22Rv1 (cell line): ENCODE data around the gene TECPR2.

Experiments used
- CTCF ChIP-seq: fragments of 450-650 bp; IDR thresholded peaks from 2 replicates; pipeline ENCODE4 v1.5.1; 2017; ENCODE audit warnings: mild to moderate bottlenecking
- ZFX ChIP-seq: fragments of 450-650 bp; IDR thresholded peaks from 2 replicates; pipeline ENCODE4 v1.6.1; 2017; ENCODE audit warnings: antibody characterized with exemption, borderline replicate concordance

- TF ChIP-seq CTCF (no peak), ZFX (no peak)
Measured at GRCh38 chr14:102452302-102452701, 89.6 kb downstream of the TECPR2 start.
